HCT116 (cell line): Measurements from ENCODE around the gene ZNF837. TPM values are rescaled to one million over a fixed set of nuclear protein-coding genes. Genes with fewer than 3 reads are reported as not detected.

Experiments used
- ATAC-seq: fragments of 200-7000 bp; cut with Tn5 transposase; 2 replicates; pipeline ENCODE4 v1.9.1; 2020; ENCODE audit warnings: mild to moderate bottlenecking, moderate library complexity
- BruUV-seq: library from RNA; stranded (reverse); fragments of 400-500 nt; replicated peaks from 2 replicates; lab custom pipeline; 2021; lab: Mats Ljungman, UMichigan
- CTCF ChIA-PET: fragments of 300-600 bp; sonication (Branson Sonifier 250); formaldehyde crosslinking; loops from one replicate; lab custom pipeline; 2021; ENCODE audit warnings: antibody characterized with exemption; lab: Charles Lee
- POLR2A ChIA-PET: fragments of 300-600, 350-600 bp; sonication (Branson Sonifier 250); formaldehyde crosslinking; loops from one replicate; lab custom pipeline; 2021; ENCODE audit warnings: antibody characterized with exemption; lab: Charles Lee
- RAD21 ChIA-PET, 2 experiments: fragments of 300-600 bp; sonication (Branson Sonifier 250); formaldehyde crosslinking; loops; one replicate each; lab custom pipeline; 2023; ENCODE audit warnings: low total read pairs in 2 of 2; ENCODE audit not compliant: uncharacterized antibody in 2 of 2, unreplicated experiment in 2 of 2, low non-redundant PET in 1 of 2; lab: Charles Lee
- DNase-seq: peaks from one replicate; pipeline ENCODE4 v3.0.0-alpha.2; 2010; ENCODE audit warnings: low read depth, low spot score
- H2AFZ ChIP-seq: fragments of 200-600 bp; shearing (Covaris generic), sonication (generic); 2 replicates; pipeline ENCODE4 v1.6.1; 2017; ENCODE audit warnings: low read depth, mixed run types, mixed read lengths, antibody characterized with exemption, low read length; ENCODE audit not compliant: poor library complexity, severe bottlenecking
- H3K27ac ChIP-seq: 2 replicates; pipeline ENCODE4 v1.5.1; 2012; ENCODE audit warnings: low read depth, low read length
- H3K27me3 ChIP-seq: fragments of 200-600 bp; sonication (generic); 2 replicates; pipeline ENCODE4 v1.6.1; 2016; ENCODE audit warnings: mixed run types, low read length, mixed read lengths; ENCODE audit not compliant: insufficient read depth
- H3K36me3 ChIP-seq, 2 experiments: fragments of 200-500 bp in 1 of 2; fragments of 200-600 bp in 1 of 2; sonication (Bioruptor generic) in 1 of 2; sonication (generic) in 1 of 2; 2 replicates each; pipeline versions ENCODE4 v1.5.1 to v1.6.1; 2014 to 2016; ENCODE audit warnings: low read length in 2 of 2, inconsistent platforms in 1 of 2, mixed read lengths in 1 of 2, mixed run types in 1 of 2; ENCODE audit not compliant: insufficient read depth in 2 of 2, control insufficient read depth in 1 of 2
- H3K4me1 ChIP-seq, 2 experiments: fragments of 200-600 bp in 1 of 2; sonication (generic) in 1 of 2; 2 replicates each; pipeline versions ENCODE4 v1.5.1 to v1.6.1; 2012 to 2017; ENCODE audit warnings: low read length in 2 of 2, inconsistent platforms in 1 of 2, mild to moderate bottlenecking in 1 of 2, mixed read lengths in 1 of 2, mixed run types in 1 of 2, moderate library complexity in 1 of 2; ENCODE audit not compliant: insufficient read depth in 2 of 2, control insufficient read depth in 1 of 2
- H3K4me2 ChIP-seq: fragments of 200-600 bp; sonication (generic); 2 replicates; pipeline ENCODE4 v1.6.1; 2017; ENCODE audit warnings: mixed run types, low read length, mixed read lengths
- H3K4me3 ChIP-seq, 2 experiments: fragments of 200-600 bp in 1 of 2; sonication (generic) in 1 of 2; replicated peaks in 1 of 2; 2 replicates each; pipeline ENCODE4 v1.5.1; 2011 to 2016; ENCODE audit warnings: low read length in 2 of 2, control low read depth in 1 of 2, low read depth in 1 of 2, mild to moderate bottlenecking in 1 of 2, mixed read lengths in 1 of 2, mixed run types in 1 of 2
- H3K79me2 ChIP-seq: fragments of 200-600 bp; sonication (generic); 2 replicates; pipeline ENCODE4 v1.6.1; 2017; ENCODE audit warnings: mild to moderate bottlenecking, mixed run types, low read length, moderate library complexity, mixed read lengths; ENCODE audit not compliant: insufficient read depth
- H3K9ac ChIP-seq: fragments of 200-600 bp; sonication (generic); 2 replicates; pipeline ENCODE4 v1.6.1; 2016; ENCODE audit warnings: low read length, mixed read lengths
- H3K9me2 ChIP-seq: fragments of 200-600 bp; sonication (generic), shearing (Covaris generic); 2 replicates; pipeline ENCODE4 v1.6.1; 2017; ENCODE audit warnings: mixed run types, mild to moderate bottlenecking, moderate library complexity; ENCODE audit not compliant: insufficient read depth
- H3K9me3 ChIP-seq, 2 experiments: fragments of 200-500 bp in 1 of 2; fragments of 200-600 bp in 1 of 2; sonication (Bioruptor generic) in 1 of 2; sonication (generic) in 1 of 2; 2 replicates each; pipeline ENCODE4 v1.6.1; 2014 to 2017; ENCODE audit warnings: low read length in 2 of 2, mixed read lengths in 2 of 2, inconsistent platforms in 1 of 2, low read depth in 1 of 2, mild to moderate bottlenecking in 1 of 2, mixed run types in 1 of 2, moderate library complexity in 1 of 2; ENCODE audit not compliant: control insufficient read depth in 1 of 2, insufficient read depth in 1 of 2
- H4K20me1 ChIP-seq: fragments of 200-600 bp; sonication (generic), shearing (Covaris generic); 2 replicates; pipeline ENCODE4 v1.6.1; 2017; ENCODE audit warnings: mixed run types, mild to moderate bottlenecking, moderate library complexity; ENCODE audit not compliant: insufficient read depth
- CBX3 ChIP-seq: IDR thresholded peaks from 2 replicates; pipeline ENCODE4 v1.6.1; 2012; ENCODE audit warnings: low read depth
- CEBPB ChIP-seq: IDR thresholded peaks from 2 replicates; pipeline ENCODE4 v1.6.1; 2012; ENCODE audit warnings: low read depth
- EGR1 ChIP-seq: IDR thresholded peaks from 2 replicates; pipeline ENCODE4 v1.6.1; 2012; ENCODE audit warnings: low read depth
- ELF1 ChIP-seq: IDR thresholded peaks from 2 replicates; pipeline ENCODE4 v1.6.1; 2012; ENCODE audit warnings: low read depth, borderline replicate concordance
- EZH2 ChIP-seq: fragments of 200-600 bp; sonication (generic); IDR thresholded peaks from 2 replicates; pipeline ENCODE4 v1.6.1; 2017; ENCODE audit warnings: antibody characterized with exemption, mixed run types
- JUND ChIP-seq: IDR thresholded peaks from 2 replicates; pipeline ENCODE4 v1.6.1; 2012
- POLR2A ChIP-seq: IDR thresholded peaks from 2 replicates; pipeline ENCODE4 v1.7.0; 2011; ENCODE audit warnings: borderline replicate concordance; ENCODE audit not compliant: insufficient read depth, insufficient read length; ENCODE audit errors: extremely low read depth
- POLR2AphosphoS5 ChIP-seq: IDR thresholded peaks from 2 replicates; pipeline ENCODE4 v1.6.1; 2011; ENCODE audit warnings: mild to moderate bottlenecking, low read depth, low read length, moderate library complexity
- RAD21 ChIP-seq: IDR thresholded peaks from 2 replicates; pipeline ENCODE4 v1.6.1; 2012; ENCODE audit warnings: low read depth, mild to moderate bottlenecking
- SIN3A ChIP-seq: IDR thresholded peaks from 2 replicates; pipeline ENCODE4 v1.6.1; 2012; ENCODE audit warnings: low read depth
- SP1 ChIP-seq: IDR thresholded peaks from 2 replicates; pipeline ENCODE4 v1.6.1; 2012; ENCODE audit warnings: low read depth
- SRF ChIP-seq: IDR thresholded peaks from 2 replicates; pipeline ENCODE4 v1.6.1; 2012; ENCODE audit warnings: low read depth
- YY1 ChIP-seq: IDR thresholded peaks from 2 replicates; pipeline ENCODE4 v1.6.1; 2011; ENCODE audit warnings: low read length, low read depth, moderate library complexity, mild to moderate bottlenecking; ENCODE audit not compliant: insufficient replicate concordance; ENCODE audit errors: extremely low read depth
- ZNF274 ChIP-seq: fragments of 200-500 bp; sonication (Bioruptor generic); IDR thresholded peaks from 2 replicates; pipeline ENCODE4 v1.6.1; 2014; ENCODE audit warnings: mild to moderate bottlenecking, low read depth, low read length, inconsistent platforms
- intact Hi-C: fragments of 100-400 bp; cut with micrococcal nuclease; formaldehyde crosslinking; loops from 2 replicates; pipeline ENCODE4 v1.10.0; 2022
- total RNA-seq: library from RNA; stranded (reverse); gene quantifications from one replicate; pipeline ENCODE4 v1.2.1, GENCODE V29; 2021; ENCODE audit not compliant: unreplicated experiment
- TF ChIP-seq, protein P1 (sequence below): IDR thresholded peaks from 2 replicates; pipeline ENCODE4 v1.6.1; 2012
- TF ChIP-seq, protein P2 (sequence below): IDR thresholded peaks from 2 replicates; pipeline ENCODE4 v1.6.1; 2012; ENCODE audit warnings: low read depth
- TF ChIP-seq, protein P3 (sequence below), 3 experiments: fragments of 200-600 bp in 1 of 3; sonication (generic) in 1 of 3; IDR thresholded peaks in 2 of 3; conservative IDR thresholded peaks in 1 of 3; 2 replicates each; pipeline ENCODE4 v1.5.1; 2012 to 2017; ENCODE audit warnings: low read depth in 2 of 3, low read length in 2 of 3, antibody characterized with exemption in 1 of 3, borderline replicate concordance in 1 of 3, control low read depth in 1 of 3, mild to moderate bottlenecking in 1 of 3, mixed read lengths in 1 of 3, mixed run types in 1 of 3, moderate library complexity in 1 of 3; ENCODE audit not compliant: insufficient read depth in 1 of 3
- TF ChIP-seq, protein P4 (sequence below): IDR thresholded peaks from 2 replicates; pipeline ENCODE4 v1.6.1; 2012

The ZNF837 gene
- total RNA-seq, 1 experiment from 2014 or later, result 3.2 TPM

- Histone ChIP-seq H3K79me2 (no peaks in the 10 kb centered on the region), H2AFZ (no peak overlapping the region), H3K36me3 (peaks cover 0 to 21% of the 10 kb centered on the region in 2 experiments; a peak in 1 of 4 replicates), H3K27me3 (no peaks in the 10 kb centered on the region), H3K4me1 (no peaks in the 10 kb centered on the region), H3K9me2 (no peaks in the 10 kb centered on the region), H4K20me1 (no peaks in the 10 kb centered on the region), H3K9ac (no peak overlapping the region), H3K27ac (no peak overlapping the region), H3K4me3 (no peak overlapping the region), H3K9me3 (peaks cover 0 to 4% of the 10 kb centered on the region in 2 experiments; a peak in 1 of 4 replicates), H3K4me2 (no peak overlapping the region)
- RAD21 ChIA-PET, result no interaction called here
- ATAC-seq (no peak), DNase-seq (no peak)
- CTCF ChIA-PET, result no interaction called here
- intact Hi-C loops, result no loop called here
- POLR2A ChIA-PET, result no interaction called here
- no peak for TF ChIP-seq JUND
- TF ChIP-seq YY1, result no peak
- no peak for TF ChIP-seq POLR2A
- no peak for TF ChIP-seq EGR1
- TF ChIP-seq, protein P1, sequence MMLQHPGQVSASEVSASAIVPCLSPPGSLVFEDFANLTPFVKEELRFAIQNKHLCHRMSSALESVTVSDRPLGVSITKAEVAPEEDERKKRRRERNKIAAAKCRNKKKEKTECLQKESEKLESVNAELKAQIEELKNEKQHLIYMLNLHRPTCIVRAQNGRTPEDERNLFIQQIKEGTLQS, result no peak
- no peak for TF ChIP-seq SIN3A
- no peak for TF ChIP-seq ZNF274
- no peak for TF ChIP-seq SRF
- no peak for TF ChIP-seq RAD21
- no peak for TF ChIP-seq CBX3
- TF ChIP-seq, protein P2, sequence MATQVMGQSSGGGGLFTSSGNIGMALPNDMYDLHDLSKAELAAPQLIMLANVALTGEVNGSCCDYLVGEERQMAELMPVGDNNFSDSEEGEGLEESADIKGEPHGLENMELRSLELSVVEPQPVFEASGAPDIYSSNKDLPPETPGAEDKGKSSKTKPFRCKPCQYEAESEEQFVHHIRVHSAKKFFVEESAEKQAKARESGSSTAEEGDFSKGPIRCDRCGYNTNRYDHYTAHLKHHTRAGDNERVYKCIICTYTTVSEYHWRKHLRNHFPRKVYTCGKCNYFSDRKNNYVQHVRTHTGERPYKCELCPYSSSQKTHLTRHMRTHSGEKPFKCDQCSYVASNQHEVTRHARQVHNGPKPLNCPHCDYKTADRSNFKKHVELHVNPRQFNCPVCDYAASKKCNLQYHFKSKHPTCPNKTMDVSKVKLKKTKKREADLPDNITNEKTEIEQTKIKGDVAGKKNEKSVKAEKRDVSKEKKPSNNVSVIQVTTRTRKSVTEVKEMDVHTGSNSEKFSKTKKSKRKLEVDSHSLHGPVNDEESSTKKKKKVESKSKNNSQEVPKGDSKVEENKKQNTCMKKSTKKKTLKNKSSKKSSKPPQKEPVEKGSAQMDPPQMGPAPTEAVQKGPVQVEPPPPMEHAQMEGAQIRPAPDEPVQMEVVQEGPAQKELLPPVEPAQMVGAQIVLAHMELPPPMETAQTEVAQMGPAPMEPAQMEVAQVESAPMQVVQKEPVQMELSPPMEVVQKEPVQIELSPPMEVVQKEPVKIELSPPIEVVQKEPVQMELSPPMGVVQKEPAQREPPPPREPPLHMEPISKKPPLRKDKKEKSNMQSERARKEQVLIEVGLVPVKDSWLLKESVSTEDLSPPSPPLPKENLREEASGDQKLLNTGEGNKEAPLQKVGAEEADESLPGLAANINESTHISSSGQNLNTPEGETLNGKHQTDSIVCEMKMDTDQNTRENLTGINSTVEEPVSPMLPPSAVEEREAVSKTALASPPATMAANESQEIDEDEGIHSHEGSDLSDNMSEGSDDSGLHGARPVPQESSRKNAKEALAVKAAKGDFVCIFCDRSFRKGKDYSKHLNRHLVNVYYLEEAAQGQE, result no peak
- TF ChIP-seq, protein P3, sequence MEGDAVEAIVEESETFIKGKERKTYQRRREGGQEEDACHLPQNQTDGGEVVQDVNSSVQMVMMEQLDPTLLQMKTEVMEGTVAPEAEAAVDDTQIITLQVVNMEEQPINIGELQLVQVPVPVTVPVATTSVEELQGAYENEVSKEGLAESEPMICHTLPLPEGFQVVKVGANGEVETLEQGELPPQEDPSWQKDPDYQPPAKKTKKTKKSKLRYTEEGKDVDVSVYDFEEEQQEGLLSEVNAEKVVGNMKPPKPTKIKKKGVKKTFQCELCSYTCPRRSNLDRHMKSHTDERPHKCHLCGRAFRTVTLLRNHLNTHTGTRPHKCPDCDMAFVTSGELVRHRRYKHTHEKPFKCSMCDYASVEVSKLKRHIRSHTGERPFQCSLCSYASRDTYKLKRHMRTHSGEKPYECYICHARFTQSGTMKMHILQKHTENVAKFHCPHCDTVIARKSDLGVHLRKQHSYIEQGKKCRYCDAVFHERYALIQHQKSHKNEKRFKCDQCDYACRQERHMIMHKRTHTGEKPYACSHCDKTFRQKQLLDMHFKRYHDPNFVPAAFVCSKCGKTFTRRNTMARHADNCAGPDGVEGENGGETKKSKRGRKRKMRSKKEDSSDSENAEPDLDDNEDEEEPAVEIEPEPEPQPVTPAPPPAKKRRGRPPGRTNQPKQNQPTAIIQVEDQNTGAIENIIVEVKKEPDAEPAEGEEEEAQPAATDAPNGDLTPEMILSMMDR (IDR thresholded peaks at IDR 0.05 in 2 of 3, conservative IDR thresholded peaks at IDR 0.05 in 1 of 3; ENCODE audit: borderline replicate concordance in 1 of 3, insufficient read depth in 1 of 3, low read depth in 2 of 3, low read length in 2 of 3), result no peak
- no peak for TF ChIP-seq POLR2AphosphoS5
- TF ChIP-seq SP1, result no peak
- TF ChIP-seq ELF1, result no peak
- TF ChIP-seq, protein P4, sequence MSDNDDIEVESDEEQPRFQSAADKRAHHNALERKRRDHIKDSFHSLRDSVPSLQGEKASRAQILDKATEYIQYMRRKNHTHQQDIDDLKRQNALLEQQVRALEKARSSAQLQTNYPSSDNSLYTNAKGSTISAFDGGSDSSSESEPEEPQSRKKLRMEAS, result no peak
- TF ChIP-seq EZH2, result no peak
- no peak for TF ChIP-seq CEBPB
- no TSS peak for BruUV-seq
Observed at GRCh38 chr19:58338336-58338735, 42.5 kb downstream of the ZNF837 start.
